ENCODE data around the gene GAPT. TPM values are rescaled to one million over a fixed set of nuclear protein-coding genes. Genes with fewer than 3 reads are reported as not detected.

GAPT gene
- total RNA-seq, 4 donors from 2014 or later: 0.39 to 1.6 TPM; not detected in 2

DNA sequence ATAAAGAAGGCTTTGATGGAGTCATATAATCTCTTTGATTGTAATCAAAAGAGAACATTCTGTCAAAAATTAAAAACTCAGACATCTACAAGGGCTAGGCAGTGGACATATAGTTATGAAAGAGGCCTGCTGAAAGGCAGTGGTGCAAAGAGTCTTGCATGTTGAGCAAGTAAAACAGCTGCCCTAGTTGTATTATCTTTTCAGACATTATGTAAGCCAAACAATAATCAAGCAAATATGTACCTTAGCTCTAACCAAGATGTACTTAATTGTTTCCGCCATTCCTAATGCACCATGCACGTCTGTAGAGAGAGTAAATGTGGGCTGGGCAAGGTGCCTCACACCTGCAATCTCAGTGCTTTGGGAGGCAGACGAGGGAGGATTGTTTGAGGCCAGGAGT lies 14.3 kb downstream of the GAPT start:
- no peak overlapping the region for H3K4me3 ChIP-seq (ENCODE audit: low read depth, poor library complexity, severe bottlenecking)
- intact Hi-C loops (cut with DNase I; ENCODE audit: low total_unique reads): no loop called here
- TF ChIP-seq, protein P1, sequence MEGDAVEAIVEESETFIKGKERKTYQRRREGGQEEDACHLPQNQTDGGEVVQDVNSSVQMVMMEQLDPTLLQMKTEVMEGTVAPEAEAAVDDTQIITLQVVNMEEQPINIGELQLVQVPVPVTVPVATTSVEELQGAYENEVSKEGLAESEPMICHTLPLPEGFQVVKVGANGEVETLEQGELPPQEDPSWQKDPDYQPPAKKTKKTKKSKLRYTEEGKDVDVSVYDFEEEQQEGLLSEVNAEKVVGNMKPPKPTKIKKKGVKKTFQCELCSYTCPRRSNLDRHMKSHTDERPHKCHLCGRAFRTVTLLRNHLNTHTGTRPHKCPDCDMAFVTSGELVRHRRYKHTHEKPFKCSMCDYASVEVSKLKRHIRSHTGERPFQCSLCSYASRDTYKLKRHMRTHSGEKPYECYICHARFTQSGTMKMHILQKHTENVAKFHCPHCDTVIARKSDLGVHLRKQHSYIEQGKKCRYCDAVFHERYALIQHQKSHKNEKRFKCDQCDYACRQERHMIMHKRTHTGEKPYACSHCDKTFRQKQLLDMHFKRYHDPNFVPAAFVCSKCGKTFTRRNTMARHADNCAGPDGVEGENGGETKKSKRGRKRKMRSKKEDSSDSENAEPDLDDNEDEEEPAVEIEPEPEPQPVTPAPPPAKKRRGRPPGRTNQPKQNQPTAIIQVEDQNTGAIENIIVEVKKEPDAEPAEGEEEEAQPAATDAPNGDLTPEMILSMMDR (IDR thresholded peaks at IDR 0.05): no peak
- TF ChIP-seq POLR2A (IDR thresholded peaks at IDR 0.05): no peak
- whole genome bisulfite sequencing, 2 donors: 62 to 73% methylated on average over 3 of the region's 3 CpGs
- no peak for DNase-seq (ENCODE audit: low spot score in 2 of 2)

GRCh38 chr5:58505971-58506640 lies 14.9 kb downstream of the GAPT start:
- H3K4me3 ChIP-seq (ENCODE audit: low read depth, poor library complexity, severe bottlenecking): no peak overlapping the region
- intact Hi-C loops (cut with DNase I; ENCODE audit: low total_unique reads): no loop called here
- TF ChIP-seq POLR2A (IDR thresholded peaks at IDR 0.05): no peak
- TF ChIP-seq, protein P1 (IDR thresholded peaks at IDR 0.05): no peak
- 39 to 43% methylated on average over 2 of the region's 2 CpGs for WGBS, 2 donors
- no peak for DNase-seq (ENCODE audit: low spot score in 2 of 2)

DNA sequence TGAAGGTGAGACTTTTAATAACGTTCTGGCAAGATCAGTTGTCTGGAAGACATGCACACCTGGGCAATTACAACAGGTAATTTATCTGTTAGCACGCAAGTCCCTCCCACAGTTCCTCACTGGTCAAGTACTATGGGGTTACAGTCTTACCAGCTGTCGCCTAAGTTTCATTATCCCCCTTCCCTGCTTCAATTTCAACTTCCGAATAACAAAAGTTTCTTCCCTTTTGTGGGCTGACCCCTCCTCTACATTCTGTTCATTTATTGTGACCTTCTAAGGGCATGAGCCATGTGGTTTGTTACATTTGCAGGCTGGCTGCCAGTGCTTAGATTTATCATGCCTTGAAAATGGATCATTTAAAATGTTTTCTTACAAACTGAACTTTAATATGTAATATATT lies 16.5 kb downstream of the GAPT start:
- no peak overlapping the region for H3K4me3 ChIP-seq (ENCODE audit: low read depth, poor library complexity, severe bottlenecking)
- intact Hi-C loops (cut with DNase I; ENCODE audit: low total_unique reads): no loop called here
- TF ChIP-seq, protein P1 (IDR thresholded peaks at IDR 0.05): no peak
- TF ChIP-seq POLR2A (IDR thresholded peaks at IDR 0.05): no peak
- WGBS, 2 donors: 53 to 62% methylated on average over 4 of the region's 4 CpGs
- no peak for DNase-seq (ENCODE audit: low spot score in 2 of 2)

DNA sequence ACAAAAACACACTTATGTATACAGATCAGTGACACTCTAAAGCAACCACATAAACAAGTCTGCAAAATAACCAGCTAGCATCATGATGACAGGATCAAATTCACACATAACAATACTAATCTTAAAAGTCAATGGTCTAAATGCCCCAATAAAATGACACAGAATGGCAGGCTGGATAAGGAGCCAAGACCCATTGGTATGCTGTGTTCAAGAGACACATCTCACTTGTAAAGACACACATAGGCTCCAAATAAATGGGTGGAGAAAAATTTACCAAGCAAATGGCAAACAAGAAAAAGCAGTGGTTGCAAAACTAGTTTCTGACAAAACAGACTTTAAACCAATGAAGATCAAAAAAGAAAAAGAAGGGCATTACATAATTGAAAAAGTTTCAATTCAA lies 26.0 kb downstream of the GAPT start:
- no peak for DNase-seq (ENCODE audit: low spot score in 2 of 2)
- H3K4me3 ChIP-seq (ENCODE audit: low read depth, poor library complexity, severe bottlenecking): no peak overlapping the region
- intact Hi-C loops (cut with DNase I; ENCODE audit: low total_unique reads): no loop called here
- TF ChIP-seq, protein P1 (IDR thresholded peaks at IDR 0.05): no peak
- TF ChIP-seq POLR2A (IDR thresholded peaks at IDR 0.05): no peak

- intact Hi-C loops (cut with DNase I; ENCODE audit: low total_unique reads): no loop called here
- H3K4me3 ChIP-seq (ENCODE audit: low read depth, poor library complexity, severe bottlenecking): no peak overlapping the region
- no peak for TF ChIP-seq POLR2A (IDR thresholded peaks at IDR 0.05)
- TF ChIP-seq, protein P1 (IDR thresholded peaks at IDR 0.05): no peak
Observed at GRCh38 chr5:58523956-58524355, 32.7 kb downstream of the GAPT start.

DNA sequence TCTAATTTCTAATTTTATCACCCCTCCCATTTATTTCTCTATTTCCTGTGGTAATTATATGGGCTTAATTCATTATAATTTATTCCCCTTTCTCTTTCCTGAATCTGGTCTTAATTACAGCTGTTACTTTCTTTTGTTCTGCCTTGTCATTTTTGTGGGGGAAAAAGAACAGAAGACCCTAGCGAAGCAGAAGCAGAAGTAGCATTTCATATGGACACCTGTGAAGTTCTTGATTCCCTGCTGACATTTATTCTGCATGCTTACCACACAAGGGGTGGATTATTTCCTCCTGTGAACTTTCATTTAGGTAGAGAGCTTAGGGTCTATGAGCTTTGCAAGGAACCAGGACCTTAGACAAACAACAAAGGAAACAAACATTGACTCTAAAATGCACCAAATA lies 33.3 kb downstream of the GAPT start:
- intact Hi-C loops (cut with DNase I; ENCODE audit: low total_unique reads): no loop called here
- no peak overlapping the region for H3K4me3 ChIP-seq (ENCODE audit: low read depth, poor library complexity, severe bottlenecking)
- TF ChIP-seq, protein P1 (IDR thresholded peaks at IDR 0.05): no peak
- TF ChIP-seq POLR2A (IDR thresholded peaks at IDR 0.05): no peak
- DNase-seq (ENCODE audit: low spot score in 2 of 2): no peak
- 64 to 79% methylated on average over 1 of the region's 1 CpG for WGBS, 2 donors

More at GRCh38 chr5:58523956-58524355, 32.7 kb downstream of the GAPT start:
- DNase-seq (ENCODE audit: low spot score in 2 of 2): no peak
